Activated naive CD8-positive, alpha-beta T cell treated with anti-CD3 and anti-CD28 coated beads for 36 hours (primary cell): ENCODE measurements around the gene UBE2D1. TPM values are rescaled to one million over a fixed set of nuclear protein-coding genes. Genes with fewer than 3 reads are reported as not detected.

Source experiments
- DNase-seq: peaks from one replicate; pipeline ENCODE4 v3.0.0; 2021
- H3K27ac Mint-ChIP-seq: one replicate; pipeline ENCODE4 v1.8.0; 2022; ENCODE audit warnings: mild to moderate bottlenecking, moderate library complexity, mixed read lengths
- H3K27me3 Mint-ChIP-seq: one replicate; pipeline ENCODE4 v1.8.0; 2022; ENCODE audit warnings: mild to moderate bottlenecking, mixed read lengths
- H3K36me3 Mint-ChIP-seq: one replicate; pipeline ENCODE4 v1.8.0; 2021; ENCODE audit warnings: mild to moderate bottlenecking, mixed read lengths
- H3K4me1 Mint-ChIP-seq: one replicate; pipeline ENCODE4 v1.8.0; 2021; ENCODE audit warnings: mixed read lengths
- H3K4me3 Mint-ChIP-seq: one replicate; pipeline ENCODE4 v1.8.0; 2022; ENCODE audit warnings: mild to moderate bottlenecking, moderate library complexity, mixed read lengths
- H3K9me3 Mint-ChIP-seq: one replicate; pipeline ENCODE4 v1.8.0; 2022; ENCODE audit warnings: mixed read lengths
- total RNA-seq, 2 experiments: library from RNA; stranded (reverse); gene quantifications; one replicate each; pipeline ENCODE4 v1.2.3, GENCODE V29; 2021

UBE2D1 gene
- total RNA-seq, 2 experiments from 2014 or later = 14.7 to 14.8 TPM

DNA sequence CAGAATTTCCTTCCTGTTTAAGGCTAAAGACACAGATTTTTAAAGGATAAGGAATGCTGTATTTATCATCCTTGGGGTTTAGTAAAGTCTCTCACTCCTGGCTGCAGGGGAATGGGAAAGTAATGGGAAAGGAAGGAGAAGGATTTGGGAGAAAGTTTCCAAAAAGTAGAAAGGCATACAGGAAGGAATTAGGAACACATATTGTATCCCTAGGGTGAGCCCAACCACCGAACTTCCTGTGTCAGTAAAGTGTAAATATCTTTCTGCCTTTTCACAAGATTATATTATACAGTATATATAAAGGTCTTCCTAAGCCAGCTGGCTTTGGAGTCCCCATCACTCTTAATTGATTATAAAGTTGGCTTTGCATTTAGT, 12.0 kb upstream of the UBE2D1 start:
- Mint-ChIP-seq H3K27ac (peak overlapping the region; percentile 1), H3K9me3 (no peaks in the 10 kb centered on the region), H3K36me3 (no peaks in the 10 kb centered on the region), H3K4me3 (no peak overlapping the region), H3K4me1 (peaks cover 8% of the 10 kb centered on the region), H3K27me3 (no peaks in the 10 kb centered on the region)
- no peak for DNase-seq

DNA sequence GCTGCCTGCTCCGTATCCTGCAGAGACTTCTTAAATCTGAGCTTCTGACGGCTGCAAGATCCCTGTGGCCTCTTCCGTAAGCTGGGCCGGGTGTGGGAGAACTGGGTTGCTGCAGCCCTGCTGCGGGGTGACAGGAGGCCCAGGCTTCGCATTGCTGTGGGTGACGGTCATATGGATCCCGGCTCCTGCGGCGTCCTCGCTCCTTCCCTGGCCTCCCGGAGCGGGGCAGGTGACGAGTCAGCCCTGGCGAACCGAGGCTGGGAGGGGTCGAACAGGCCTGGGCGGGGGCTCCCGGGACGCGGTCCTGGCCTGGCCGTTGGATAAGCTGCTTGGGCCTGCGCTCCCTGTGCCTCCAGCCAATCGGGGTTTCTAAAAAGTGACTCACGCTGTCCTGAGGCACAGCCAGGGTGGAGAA, 7.8 kb upstream of the UBE2D1 start:
- Mint-ChIP-seq H3K27ac (no peak overlapping the region), H3K4me3 (no peak overlapping the region), H3K36me3 (no peaks in the 10 kb centered on the region), H3K27me3 (peaks cover 4% of the 10 kb centered on the region), H3K4me1 (peaks cover 8% of the 10 kb centered on the region), H3K9me3 (no peaks in the 10 kb centered on the region)
- no peak for DNase-seq

DNA sequence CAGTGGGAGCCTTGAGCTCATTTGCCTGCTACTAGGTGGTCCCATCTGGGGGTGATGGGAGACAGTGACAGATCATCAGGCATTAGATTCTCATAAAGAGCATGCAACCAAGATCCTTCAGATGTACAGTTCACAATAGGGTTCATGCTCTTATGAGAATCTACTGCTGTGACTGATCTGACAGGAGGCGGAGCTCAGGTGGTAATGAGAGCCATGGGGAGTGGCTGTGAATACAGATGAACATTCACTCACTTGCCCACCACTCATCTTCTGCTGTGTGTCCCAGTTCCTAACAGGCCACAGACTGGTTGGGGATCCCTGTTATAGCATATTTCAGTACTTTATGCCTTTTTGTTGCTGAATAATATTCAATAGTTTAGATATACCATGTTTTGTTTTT, 6.6 kb upstream of the UBE2D1 start:
- Mint-ChIP-seq H3K27ac (no peak overlapping the region), H3K4me1 (no peaks in the 10 kb centered on the region), H3K4me3 (no peak overlapping the region), H3K36me3 (no peaks in the 10 kb centered on the region), H3K9me3 (no peaks in the 10 kb centered on the region), H3K27me3 (peaks cover 4% of the 10 kb centered on the region)
- no peak for DNase-seq

DNA sequence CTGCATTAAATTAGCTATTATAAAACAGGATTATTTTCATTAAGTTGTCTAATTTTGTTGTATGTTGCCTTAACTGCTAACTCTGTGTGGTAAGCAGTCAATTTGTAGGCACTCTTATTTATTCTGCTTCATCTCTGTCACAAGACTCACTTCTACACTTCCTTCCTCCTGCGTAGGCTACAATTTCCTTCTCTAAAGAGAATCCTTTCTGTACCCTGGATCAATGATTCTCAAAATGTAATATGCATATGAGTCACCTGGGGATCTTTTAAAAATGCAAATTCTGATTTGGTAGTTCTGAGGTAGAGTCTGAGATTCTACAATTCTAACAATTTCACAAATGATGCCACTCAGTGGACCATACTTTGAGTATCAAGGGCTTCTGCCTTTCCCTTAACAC, 4.4 kb upstream of the UBE2D1 start:
- H3K4me1 Mint-ChIP-seq = peaks cover 6% of the 10 kb centered on the region
- H3K27ac Mint-ChIP-seq = no peak overlapping the region
- H3K27me3 Mint-ChIP-seq = peaks cover 4% of the 10 kb centered on the region
- DNase-seq = no peak
- no peaks in the 10 kb centered on the region for H3K36me3 Mint-ChIP-seq
- no peak overlapping the region for H3K4me3 Mint-ChIP-seq
- H3K9me3 Mint-ChIP-seq = no peaks in the 10 kb centered on the region

DNA sequence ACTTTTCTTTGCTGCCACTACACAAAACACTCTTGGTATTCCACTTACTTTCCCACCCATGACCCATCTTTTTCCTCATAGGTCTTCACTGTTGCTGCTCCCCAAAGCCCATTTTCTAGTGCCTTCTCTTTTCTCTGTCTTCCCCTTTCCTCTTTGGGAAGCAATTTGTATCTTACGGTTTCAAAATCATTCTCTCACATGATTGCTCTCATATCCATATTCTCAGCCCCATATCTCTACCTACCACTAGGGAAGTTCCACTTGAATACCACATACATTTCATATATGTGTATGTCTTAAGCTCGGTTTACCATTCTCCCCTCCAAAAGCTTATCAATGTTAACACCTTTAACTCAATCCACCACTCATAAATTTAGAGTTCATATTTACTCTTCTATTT, 3.2 kb upstream of the UBE2D1 start:
- Mint-ChIP-seq H3K9me3 (no peaks in the 10 kb centered on the region), H3K4me3 (no peak overlapping the region), H3K27me3 (peaks cover 4% of the 10 kb centered on the region), H3K27ac (no peak overlapping the region), H3K4me1 (peaks cover 18% of the 10 kb centered on the region), H3K36me3 (peaks cover 7% of the 10 kb centered on the region)
- no peak for DNase-seq

DNA sequence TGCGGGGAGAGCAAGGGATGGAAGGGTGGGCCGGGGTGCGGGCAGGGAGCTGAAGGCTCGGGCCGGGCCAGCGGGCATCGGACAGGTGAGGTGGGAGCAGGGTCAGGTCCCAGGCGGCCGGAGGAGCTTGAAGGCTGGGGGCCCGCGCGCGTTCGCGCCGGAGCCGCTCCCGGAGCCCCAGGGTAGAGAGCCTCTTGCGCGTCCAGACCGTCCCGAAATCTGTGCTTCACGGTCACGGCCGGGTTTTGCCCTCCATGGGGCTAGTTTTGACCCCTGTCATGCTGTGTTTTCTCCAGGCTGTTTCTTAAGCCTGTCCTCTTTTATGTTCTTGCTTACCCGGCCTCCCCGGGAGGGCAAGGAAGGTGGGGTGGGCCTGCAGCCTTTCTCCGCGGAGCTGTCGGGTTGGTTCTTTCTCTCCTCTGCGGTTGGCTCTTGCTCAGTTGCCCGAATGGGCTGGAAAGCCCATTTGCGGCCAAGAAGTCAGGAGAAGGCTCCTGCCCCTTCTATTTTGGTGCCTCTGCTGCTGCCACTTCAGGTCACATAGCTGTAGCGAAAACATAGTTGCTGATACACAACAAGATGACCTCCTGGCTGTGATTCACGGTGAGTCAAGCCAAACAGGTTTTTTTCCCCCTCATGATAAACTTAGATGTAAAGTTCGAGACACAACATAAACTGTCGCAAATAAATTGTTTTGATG, 650 bp downstream of the UBE2D1 start:
- peak overlapping the region; percentile 79 for H3K27ac Mint-ChIP-seq
- H3K4me3 Mint-ChIP-seq = peak overlapping the region; percentile 97
- no peaks in the 10 kb centered on the region for H3K9me3 Mint-ChIP-seq
- H3K36me3 Mint-ChIP-seq = peaks cover 10% of the 10 kb centered on the region
- H3K4me1 Mint-ChIP-seq = peaks cover 38% of the 10 kb centered on the region
- DNase-seq = no peak
- H3K27me3 Mint-ChIP-seq = peaks cover 4% of the 10 kb centered on the region

DNA sequence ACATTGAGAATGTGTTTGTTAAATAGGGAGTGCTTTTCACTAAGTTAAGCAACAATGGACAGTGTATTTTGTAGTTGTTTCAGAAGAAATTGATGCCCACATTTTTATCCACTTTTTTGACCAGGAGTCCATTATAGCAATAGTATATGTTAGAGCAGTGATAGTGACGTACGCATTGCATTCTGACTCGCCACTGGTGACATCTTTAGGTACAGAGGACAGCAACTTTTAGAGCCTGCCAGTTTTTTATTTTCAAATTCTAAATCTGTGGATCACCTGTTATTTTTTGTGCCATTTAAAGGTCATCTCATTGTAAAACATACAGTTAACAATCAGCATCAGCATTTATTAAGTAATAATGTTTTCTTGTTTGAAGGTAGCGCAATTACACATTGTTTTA, 1.4 kb downstream of the UBE2D1 start:
- Mint-ChIP-seq H3K4me3 (peak overlapping the region; percentile 97), H3K36me3 (peaks cover 10% of the 10 kb centered on the region), H3K4me1 (peaks cover 46% of the 10 kb centered on the region), H3K9me3 (no peaks in the 10 kb centered on the region), H3K27ac (no peak overlapping the region), H3K27me3 (peaks cover 4% of the 10 kb centered on the region)
- DNase-seq = no peak

DNA sequence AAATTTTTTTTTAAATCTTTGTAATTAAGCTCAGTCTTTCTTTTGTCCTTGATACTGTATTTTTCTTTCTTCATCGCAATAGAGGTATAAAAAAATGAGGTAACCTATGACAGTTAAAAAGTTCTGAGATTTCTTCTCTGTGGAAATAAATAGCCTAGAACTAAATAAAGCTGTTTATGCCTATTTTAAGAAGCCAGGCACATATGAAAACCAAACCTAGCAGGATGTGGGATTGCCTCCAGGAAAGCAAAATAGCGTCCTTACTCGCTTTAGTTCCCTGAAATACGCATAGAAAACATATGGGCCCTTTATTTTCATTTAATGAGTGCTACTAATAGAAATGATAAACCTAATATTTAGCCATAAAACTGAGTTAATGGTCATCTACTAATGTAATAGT, 6.6 kb downstream of the UBE2D1 start:
- H3K4me1 Mint-ChIP-seq = peaks cover 46% of the 10 kb centered on the region

DNA sequence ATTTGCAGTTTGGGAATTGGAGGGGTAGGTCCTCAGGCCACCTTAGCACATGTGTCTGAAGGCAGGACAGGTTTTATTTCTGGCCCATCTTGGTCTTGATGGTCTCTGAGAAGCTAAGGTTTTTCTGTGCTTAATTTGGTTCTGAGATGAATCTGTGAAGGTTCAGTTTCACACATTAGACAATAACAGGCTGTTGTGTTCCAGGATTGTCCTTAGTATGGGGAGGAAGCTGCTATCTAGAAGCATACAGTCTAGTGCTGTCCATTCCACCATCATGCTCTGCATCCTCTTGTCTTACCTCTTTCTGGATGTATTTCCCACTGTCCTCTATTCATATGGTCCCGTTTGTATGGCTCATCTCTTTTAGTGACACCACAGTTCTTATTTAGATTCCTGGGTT, 7.1 kb downstream of the UBE2D1 start:
- H3K27ac Mint-ChIP-seq = no peak overlapping the region
- H3K27me3 Mint-ChIP-seq = no peaks in the 10 kb centered on the region
- H3K9me3 Mint-ChIP-seq = no peaks in the 10 kb centered on the region
- H3K4me1 Mint-ChIP-seq = peaks cover 43% of the 10 kb centered on the region
- no peak for DNase-seq
- H3K4me3 Mint-ChIP-seq = no peak overlapping the region
- peaks cover 15% of the 10 kb centered on the region for H3K36me3 Mint-ChIP-seq

More for the DNA sequence above, 6.6 kb downstream of the UBE2D1 start:
- no peak overlapping the region for H3K4me3 Mint-ChIP-seq
- no peaks in the 10 kb centered on the region for H3K27me3 Mint-ChIP-seq
- no peaks in the 10 kb centered on the region for H3K9me3 Mint-ChIP-seq
- H3K36me3 Mint-ChIP-seq = peaks cover 13% of the 10 kb centered on the region
- H3K27ac Mint-ChIP-seq = no peak overlapping the region
- DNase-seq = no peak

DNA sequence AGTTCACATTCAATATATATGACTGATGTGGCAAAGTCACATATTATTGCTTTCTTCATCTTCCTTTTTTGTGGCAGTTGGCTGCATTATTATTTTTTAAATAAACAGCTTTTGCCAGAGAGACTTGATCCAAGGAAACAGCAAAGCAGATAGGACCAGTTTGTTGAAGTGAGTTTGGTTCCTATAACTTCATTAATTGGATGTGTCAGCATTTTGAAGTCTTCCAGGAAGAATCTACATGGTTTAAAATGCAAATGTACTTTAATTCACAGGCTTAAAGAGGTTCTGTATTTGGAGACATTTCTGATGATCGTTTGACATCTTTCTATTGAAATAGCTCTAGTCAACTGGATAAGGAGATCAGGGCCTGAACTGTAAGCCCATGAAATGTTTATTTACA, 13.2 kb downstream of the UBE2D1 start:
- H3K27ac Mint-ChIP-seq = no peak overlapping the region
- peaks cover 31% of the 10 kb centered on the region for H3K4me1 Mint-ChIP-seq
- no peak for DNase-seq
- H3K9me3 Mint-ChIP-seq = no peaks in the 10 kb centered on the region
- H3K27me3 Mint-ChIP-seq = no peaks in the 10 kb centered on the region
- H3K36me3 Mint-ChIP-seq = peaks cover 16% of the 10 kb centered on the region
- H3K4me3 Mint-ChIP-seq = no peak overlapping the region

DNA sequence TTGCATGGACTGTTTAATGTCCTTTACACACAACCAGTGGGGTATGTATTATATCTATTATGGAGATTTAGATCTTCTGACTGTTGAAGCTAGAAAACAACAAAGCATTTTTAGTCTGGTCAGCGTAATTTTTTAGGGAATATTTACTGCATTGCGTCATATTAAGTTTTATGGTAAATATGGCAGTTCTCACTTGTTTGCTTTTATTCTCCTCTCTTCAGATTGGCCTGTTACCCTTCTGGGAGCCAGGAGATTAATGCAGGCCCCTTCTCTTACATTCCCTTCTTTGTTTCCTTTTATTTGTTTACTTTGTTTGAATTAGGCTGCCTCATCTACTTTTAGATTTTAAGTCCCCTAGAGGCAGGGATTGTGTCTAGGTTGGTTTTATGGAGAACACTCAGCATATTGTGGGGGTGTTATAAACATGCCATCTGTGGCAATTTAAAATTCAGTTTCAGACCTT, 13.8 kb downstream of the UBE2D1 start:
- H3K27ac Mint-ChIP-seq = no peak overlapping the region
- peaks cover 28% of the 10 kb centered on the region for H3K4me1 Mint-ChIP-seq
- no peaks in the 10 kb centered on the region for H3K27me3 Mint-ChIP-seq
- peaks cover 16% of the 10 kb centered on the region for H3K36me3 Mint-ChIP-seq
- no peaks in the 10 kb centered on the region for H3K9me3 Mint-ChIP-seq
- H3K4me3 Mint-ChIP-seq = no peak overlapping the region
- no peak for DNase-seq

DNA sequence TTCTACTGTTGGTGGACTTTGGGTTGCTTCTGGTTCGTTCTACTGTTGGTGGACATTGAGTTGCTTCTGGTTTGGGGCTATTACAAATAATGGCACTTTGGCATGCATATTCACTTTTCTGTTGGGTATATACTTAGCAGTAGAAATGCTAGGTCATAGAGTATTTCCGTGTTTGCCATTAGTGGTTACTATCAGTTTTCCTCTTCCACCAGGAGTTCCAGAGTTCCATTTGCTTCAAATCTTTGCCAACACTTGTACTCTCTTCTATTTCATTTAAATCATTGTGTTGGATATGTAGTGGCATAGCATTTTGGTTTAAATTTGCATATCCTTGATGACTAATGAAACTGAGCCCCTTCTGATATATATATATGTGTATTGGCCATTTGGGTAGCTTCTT, 15.2 kb downstream of the UBE2D1 start:
- H3K4me1 Mint-ChIP-seq = peaks cover 28% of the 10 kb centered on the region
- peaks cover 18% of the 10 kb centered on the region for H3K36me3 Mint-ChIP-seq
- no peak overlapping the region for H3K27ac Mint-ChIP-seq
- no peaks in the 10 kb centered on the region for H3K27me3 Mint-ChIP-seq
- no peaks in the 10 kb centered on the region for H3K9me3 Mint-ChIP-seq
- DNase-seq = no peak
- H3K4me3 Mint-ChIP-seq = no peak overlapping the region

DNA sequence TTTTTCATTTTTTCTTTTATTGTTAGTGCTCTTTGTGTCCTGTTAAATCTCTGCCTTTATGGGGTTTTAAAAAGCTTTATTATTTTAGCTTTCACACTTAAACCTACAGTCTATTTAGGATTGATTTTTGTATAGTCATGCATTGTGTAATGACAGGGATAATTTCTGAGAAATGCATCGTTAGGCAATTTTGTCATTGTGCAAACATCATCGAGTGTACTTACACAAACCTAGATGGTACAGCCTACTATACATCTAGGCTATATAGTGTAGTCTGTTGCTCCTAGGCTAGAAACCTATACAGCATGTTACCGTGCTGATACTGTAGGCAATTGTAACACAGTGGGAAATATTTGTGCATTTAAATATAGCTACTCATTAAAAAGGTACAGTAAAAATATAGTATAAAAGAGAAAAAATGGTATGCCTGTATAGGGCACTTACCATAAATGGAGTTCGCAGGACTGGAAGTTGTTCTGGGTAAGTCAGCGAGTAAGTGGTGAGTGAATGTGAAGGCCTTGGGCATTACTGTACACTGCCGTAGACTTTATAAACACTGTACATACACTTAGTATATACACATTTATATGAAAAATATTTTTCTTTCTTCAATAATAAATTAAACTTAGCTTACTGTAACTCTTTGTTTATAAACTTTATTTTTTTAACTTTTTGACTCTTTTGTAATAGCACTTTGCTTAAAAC, 16.0 kb downstream of the UBE2D1 start:
- Mint-ChIP-seq H3K27me3 (no peaks in the 10 kb centered on the region), H3K36me3 (peaks cover 14% of the 10 kb centered on the region), H3K4me1 (peaks cover 32% of the 10 kb centered on the region), H3K27ac (no peak overlapping the region), H3K4me3 (no peak overlapping the region), H3K9me3 (no peaks in the 10 kb centered on the region)
- DNase-seq = no peak

DNA sequence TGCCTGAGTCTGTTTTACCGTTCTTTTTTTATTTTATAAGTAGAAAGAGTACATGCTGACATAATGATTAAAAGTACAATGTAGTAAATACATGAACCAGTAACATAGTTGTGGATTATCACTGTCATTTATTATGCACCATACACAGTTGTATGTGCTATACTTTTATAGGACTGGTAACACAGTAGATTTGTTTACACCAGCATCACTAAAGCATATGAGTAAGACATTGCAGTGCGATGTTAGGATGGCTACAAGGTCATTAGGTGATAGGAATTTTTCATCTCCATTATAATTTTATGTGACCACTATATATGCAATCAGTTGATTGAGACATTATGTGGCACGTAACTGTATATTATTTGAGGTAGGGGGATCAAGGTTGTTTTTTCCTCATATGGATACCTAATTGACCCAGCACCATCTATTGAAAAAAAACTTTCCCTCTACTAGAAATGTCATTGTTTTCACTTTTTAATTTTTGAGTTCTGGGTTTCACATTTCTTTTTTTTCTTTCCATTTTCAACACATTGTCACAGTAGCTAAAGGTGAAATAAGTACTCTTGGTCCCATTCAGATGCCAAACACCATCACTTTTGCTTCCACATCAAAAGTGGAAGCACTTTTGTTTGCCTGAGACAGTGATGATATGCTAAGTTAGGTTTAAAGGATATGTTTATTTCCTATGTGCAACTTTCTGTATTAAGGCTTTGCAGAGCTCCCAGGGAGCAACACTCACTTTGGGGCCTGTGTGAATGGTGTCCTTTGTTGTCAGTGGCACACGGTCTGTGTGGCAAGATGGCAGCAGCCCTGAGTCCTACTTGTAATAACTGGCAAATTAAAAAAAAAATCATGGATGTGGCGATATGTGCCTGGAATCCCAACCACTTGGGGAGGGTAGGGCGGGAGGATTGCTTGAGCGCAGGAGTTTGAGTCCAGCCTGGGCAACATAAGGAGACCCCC, 17.1 kb downstream of the UBE2D1 start:
- Mint-ChIP-seq H3K27ac (no peak overlapping the region), H3K4me3 (no peak overlapping the region), H3K27me3 (no peaks in the 10 kb centered on the region), H3K4me1 (peaks cover 31% of the 10 kb centered on the region), H3K9me3 (no peaks in the 10 kb centered on the region), H3K36me3 (peaks cover 6% of the 10 kb centered on the region)
- no peak for DNase-seq

DNA sequence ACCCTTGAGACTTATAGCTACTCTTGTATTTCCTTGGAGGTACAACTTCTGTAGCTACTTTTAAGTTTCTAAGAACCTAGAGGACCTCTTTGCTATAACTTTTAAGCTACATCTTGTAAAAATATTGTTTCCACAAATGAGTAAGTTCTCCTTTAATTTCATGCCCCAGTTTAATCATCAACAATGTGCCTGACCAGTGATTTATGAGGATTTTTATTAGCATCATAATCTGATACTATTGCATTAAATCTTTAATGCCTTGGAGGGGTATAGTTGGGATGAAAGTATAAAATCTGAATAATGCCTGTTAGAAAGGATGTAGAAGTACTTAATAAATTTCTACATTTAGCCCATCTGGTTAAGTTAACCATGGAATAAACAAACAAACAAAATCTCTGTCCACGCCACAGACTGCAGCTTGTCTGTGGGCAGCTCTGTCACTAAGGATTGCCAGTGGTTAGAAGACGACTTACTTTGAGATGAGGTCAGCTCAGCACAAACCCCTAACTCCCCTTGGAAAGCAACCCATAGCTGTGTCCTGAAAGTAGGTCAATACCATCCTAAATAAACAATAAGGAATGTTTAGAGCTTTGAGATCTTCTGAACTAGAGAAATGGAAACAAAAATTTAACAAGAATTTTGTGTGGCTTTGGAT, 18.3 kb downstream of the UBE2D1 start:
- no peak for DNase-seq
- H3K27me3 Mint-ChIP-seq = no peaks in the 10 kb centered on the region
- no peaks in the 10 kb centered on the region for H3K9me3 Mint-ChIP-seq
- H3K27ac Mint-ChIP-seq = no peak overlapping the region
- H3K4me1 Mint-ChIP-seq = peaks cover 32% of the 10 kb centered on the region
- peaks cover 2% of the 10 kb centered on the region for H3K36me3 Mint-ChIP-seq
- H3K4me3 Mint-ChIP-seq = no peak overlapping the region
